ENCODE measurements around the gene ASPSCR1. TPM values are rescaled to one million over a fixed set of nuclear protein-coding genes. Genes with fewer than 3 reads are reported as not detected.

The ASPSCR1 gene
- total RNA-seq, 4 donors from 2014 or later: 24.0 to 44.7 (median 32.0) TPM

GRCh38 chr17:81929253-81930141 lies 47.9 kb upstream of the ASPSCR1 start:
- H3K4me1 ChIP-seq: peaks cover 27% of the 10 kb centered on the region in 2 donors
- H3K27ac ChIP-seq: no peak overlapping the region
- H3K36me3 ChIP-seq: no peaks in the 10 kb centered on the region
- H3K9me3 ChIP-seq: no peaks in the 10 kb centered on the region
- in situ Hi-C loops (cut with MboI; ENCODE audit: low sequenced_read_pairs in 4 of 4) (no loop called here), intact Hi-C loops (cut with DNase I; ENCODE audit: low total_unique reads) (loop anchor here (10.0 kb wide), 2 partner anchors 525 to 605 kb away; partner anchors contain the start of genes CYBC1 and NARF)
- TF ChIP-seq POLR2A (IDR thresholded peaks at IDR 0.05) (no peak), CTCF (IDR thresholded peaks at IDR 0.05 in 4 of 5, conservative IDR thresholded peaks at IDR 0.05 in 1 of 5) (no peak)
- DNase-seq (no peak), ATAC-seq (no peak)
- H3K27me3 ChIP-seq: peaks cover 0 to 3% (median 0%) of the 10 kb centered on the region in 3 donors
- no peak overlapping the region for H3K4me3 ChIP-seq

GRCh38 chr17:81930142-81931125 lies 47.0 kb upstream of the ASPSCR1 start:
- DNase-seq: no peak
- Histone ChIP-seq H3K4me1 (peaks cover 17 to 18% of the 10 kb centered on the region in 2 donors), H3K27me3 (peaks cover 0 to 3% (median 0%) of the 10 kb centered on the region in 3 donors), H3K4me3 (no peak overlapping the region), H3K27ac (no peak overlapping the region), H3K9me3 (no peaks in the 10 kb centered on the region), H3K36me3 (no peaks in the 10 kb centered on the region)
- TF ChIP-seq POLR2A (IDR thresholded peaks at IDR 0.05): no peak
- TF ChIP-seq CTCF (IDR thresholded peaks at IDR 0.05 in 4 of 5, conservative IDR thresholded peaks at IDR 0.05 in 1 of 5): no peak
- ATAC-seq: no peak
- in situ Hi-C loops (cut with MboI; ENCODE audit: low sequenced_read_pairs in 4 of 4) (no loop called here), intact Hi-C loops (cut with DNase I; ENCODE audit: low total_unique reads) (no loop called here)

- H3K4me1 ChIP-seq: peaks cover 10% of the 10 kb centered on the region in 2 donors
- ATAC-seq (no peak), DNase-seq (no peak)
- in situ Hi-C loops (cut with MboI; ENCODE audit: low sequenced_read_pairs in 4 of 4) (no loop called here), intact Hi-C loops (cut with DNase I; ENCODE audit: low total_unique reads) (no loop called here)
- peaks cover 0 to 3% (median 0%) of the 10 kb centered on the region in 3 donors for H3K27me3 ChIP-seq
- H3K9me3 ChIP-seq: no peaks in the 10 kb centered on the region
- no peak overlapping the region for H3K4me3 ChIP-seq
- H3K36me3 ChIP-seq: no peaks in the 10 kb centered on the region
- H3K27ac ChIP-seq: no peak overlapping the region
- TF ChIP-seq POLR2A (IDR thresholded peaks at IDR 0.05) (no peak), CTCF (IDR thresholded peaks at IDR 0.05 in 4 of 5, conservative IDR thresholded peaks at IDR 0.05 in 1 of 5) (no peak)
Measured at GRCh38 chr17:81931189-81931556, 46.3 kb upstream of the ASPSCR1 start.

- no peak for TF ChIP-seq CTCF (IDR thresholded peaks at IDR 0.05 in 4 of 5, conservative IDR thresholded peaks at IDR 0.05 in 1 of 5)
- no peak for TF ChIP-seq POLR2A (IDR thresholded peaks at IDR 0.05)
- DNase-seq (no peak), ATAC-seq (no peak)
- in situ Hi-C loops (cut with MboI; ENCODE audit: low sequenced_read_pairs in 4 of 4): no loop called here
- H3K4me1 ChIP-seq: peaks cover 10 to 11% of the 10 kb centered on the region in 2 donors
- peaks cover 0 to 3% (median 0%) of the 10 kb centered on the region in 3 donors for H3K27me3 ChIP-seq
- intact Hi-C loops (cut with DNase I; ENCODE audit: low total_unique reads): no loop called here
- H3K27ac ChIP-seq: no peak overlapping the region
- no peaks in the 10 kb centered on the region for H3K9me3 ChIP-seq
- no peaks in the 10 kb centered on the region for H3K36me3 ChIP-seq
- no peak overlapping the region for H3K4me3 ChIP-seq
Measured at GRCh38 chr17:81931557-81932332, 45.7 kb upstream of the ASPSCR1 start.
